HCT116 (cell line): Measurements from ENCODE around the gene BAX. TPM values are rescaled to one million over a fixed set of nuclear protein-coding genes. Genes with fewer than 3 reads are reported as not detected.

Source experiments
- ATAC-seq: fragments of 200-7000 bp; cut with Tn5 transposase; 2 replicates; pipeline ENCODE4 v1.9.1; 2020; ENCODE audit warnings: mild to moderate bottlenecking, moderate library complexity
- BruUV-seq: library from RNA; stranded (reverse); fragments of 400-500 nt; replicated peaks from 2 replicates; lab custom pipeline; 2021; lab: Mats Ljungman, UMichigan
- CTCF ChIA-PET: fragments of 300-600 bp; sonication (Branson Sonifier 250); formaldehyde crosslinking; loops from one replicate; lab custom pipeline; 2021; ENCODE audit warnings: antibody characterized with exemption; lab: Charles Lee
- POLR2A ChIA-PET: fragments of 300-600, 350-600 bp; sonication (Branson Sonifier 250); formaldehyde crosslinking; loops from one replicate; lab custom pipeline; 2021; ENCODE audit warnings: antibody characterized with exemption; lab: Charles Lee
- RAD21 ChIA-PET, 2 experiments: fragments of 300-600 bp; sonication (Branson Sonifier 250); formaldehyde crosslinking; loops; one replicate each; lab custom pipeline; 2023; ENCODE audit warnings: low total read pairs in 2 of 2; ENCODE audit not compliant: uncharacterized antibody in 2 of 2, unreplicated experiment in 2 of 2, low non-redundant PET in 1 of 2; lab: Charles Lee
- DNase-seq: peaks from one replicate; pipeline ENCODE4 v3.0.0-alpha.2; 2010; ENCODE audit warnings: low read depth, low spot score
- H2AFZ ChIP-seq: fragments of 200-600 bp; shearing (Covaris generic), sonication (generic); 2 replicates; pipeline ENCODE4 v1.6.1; 2017; ENCODE audit warnings: low read depth, mixed run types, mixed read lengths, antibody characterized with exemption, low read length; ENCODE audit not compliant: poor library complexity, severe bottlenecking
- H3K27ac ChIP-seq: 2 replicates; pipeline ENCODE4 v1.5.1; 2012; ENCODE audit warnings: low read depth, low read length
- H3K27me3 ChIP-seq: fragments of 200-600 bp; sonication (generic); 2 replicates; pipeline ENCODE4 v1.6.1; 2016; ENCODE audit warnings: mixed run types, low read length, mixed read lengths; ENCODE audit not compliant: insufficient read depth
- H3K36me3 ChIP-seq, 2 experiments: fragments of 200-500 bp in 1 of 2; fragments of 200-600 bp in 1 of 2; sonication (Bioruptor generic) in 1 of 2; sonication (generic) in 1 of 2; 2 replicates each; pipeline versions ENCODE4 v1.5.1 to v1.6.1; 2014 to 2016; ENCODE audit warnings: low read length in 2 of 2, inconsistent platforms in 1 of 2, mixed read lengths in 1 of 2, mixed run types in 1 of 2; ENCODE audit not compliant: insufficient read depth in 2 of 2, control insufficient read depth in 1 of 2
- H3K4me1 ChIP-seq, 2 experiments: fragments of 200-600 bp in 1 of 2; sonication (generic) in 1 of 2; 2 replicates each; pipeline versions ENCODE4 v1.5.1 to v1.6.1; 2012 to 2017; ENCODE audit warnings: low read length in 2 of 2, inconsistent platforms in 1 of 2, mild to moderate bottlenecking in 1 of 2, mixed read lengths in 1 of 2, mixed run types in 1 of 2, moderate library complexity in 1 of 2; ENCODE audit not compliant: insufficient read depth in 2 of 2, control insufficient read depth in 1 of 2
- H3K4me2 ChIP-seq: fragments of 200-600 bp; sonication (generic); 2 replicates; pipeline ENCODE4 v1.6.1; 2017; ENCODE audit warnings: mixed run types, low read length, mixed read lengths
- H3K4me3 ChIP-seq, 2 experiments: fragments of 200-600 bp in 1 of 2; sonication (generic) in 1 of 2; replicated peaks in 1 of 2; 2 replicates each; pipeline ENCODE4 v1.5.1; 2011 to 2016; ENCODE audit warnings: low read length in 2 of 2, control low read depth in 1 of 2, low read depth in 1 of 2, mild to moderate bottlenecking in 1 of 2, mixed read lengths in 1 of 2, mixed run types in 1 of 2
- H3K79me2 ChIP-seq: fragments of 200-600 bp; sonication (generic); 2 replicates; pipeline ENCODE4 v1.6.1; 2017; ENCODE audit warnings: mild to moderate bottlenecking, mixed run types, low read length, moderate library complexity, mixed read lengths; ENCODE audit not compliant: insufficient read depth
- H3K9ac ChIP-seq: fragments of 200-600 bp; sonication (generic); 2 replicates; pipeline ENCODE4 v1.6.1; 2016; ENCODE audit warnings: low read length, mixed read lengths
- H3K9me2 ChIP-seq: fragments of 200-600 bp; sonication (generic), shearing (Covaris generic); 2 replicates; pipeline ENCODE4 v1.6.1; 2017; ENCODE audit warnings: mixed run types, mild to moderate bottlenecking, moderate library complexity; ENCODE audit not compliant: insufficient read depth
- H3K9me3 ChIP-seq, 2 experiments: fragments of 200-500 bp in 1 of 2; fragments of 200-600 bp in 1 of 2; sonication (Bioruptor generic) in 1 of 2; sonication (generic) in 1 of 2; 2 replicates each; pipeline ENCODE4 v1.6.1; 2014 to 2017; ENCODE audit warnings: low read length in 2 of 2, mixed read lengths in 2 of 2, inconsistent platforms in 1 of 2, low read depth in 1 of 2, mild to moderate bottlenecking in 1 of 2, mixed run types in 1 of 2, moderate library complexity in 1 of 2; ENCODE audit not compliant: control insufficient read depth in 1 of 2, insufficient read depth in 1 of 2
- H4K20me1 ChIP-seq: fragments of 200-600 bp; sonication (generic), shearing (Covaris generic); 2 replicates; pipeline ENCODE4 v1.6.1; 2017; ENCODE audit warnings: mixed run types, mild to moderate bottlenecking, moderate library complexity; ENCODE audit not compliant: insufficient read depth
- CBX3 ChIP-seq: IDR thresholded peaks from 2 replicates; pipeline ENCODE4 v1.6.1; 2012; ENCODE audit warnings: low read depth
- CEBPB ChIP-seq: IDR thresholded peaks from 2 replicates; pipeline ENCODE4 v1.6.1; 2012; ENCODE audit warnings: low read depth
- CTCF ChIP-seq, 3 experiments: fragments of 200-600 bp in 1 of 3; sonication (generic) in 1 of 3; IDR thresholded peaks in 2 of 3; conservative IDR thresholded peaks in 1 of 3; 2 replicates each; pipeline ENCODE4 v1.5.1; 2012 to 2017; ENCODE audit warnings: low read depth in 2 of 3, low read length in 2 of 3, antibody characterized with exemption in 1 of 3, borderline replicate concordance in 1 of 3, control low read depth in 1 of 3, mild to moderate bottlenecking in 1 of 3, mixed read lengths in 1 of 3, mixed run types in 1 of 3, moderate library complexity in 1 of 3; ENCODE audit not compliant: insufficient read depth in 1 of 3
- ELF1 ChIP-seq: IDR thresholded peaks from 2 replicates; pipeline ENCODE4 v1.6.1; 2012; ENCODE audit warnings: low read depth, borderline replicate concordance
- EZH2 ChIP-seq: fragments of 200-600 bp; sonication (generic); IDR thresholded peaks from 2 replicates; pipeline ENCODE4 v1.6.1; 2017; ENCODE audit warnings: antibody characterized with exemption, mixed run types
- EZH2phosphoT487 ChIP-seq: fragments of 200-600 bp; IDR thresholded peaks from 2 replicates; pipeline ENCODE4 v1.6.1; 2018; ENCODE audit warnings: antibody characterized with exemption, borderline replicate concordance
- JUND ChIP-seq: IDR thresholded peaks from 2 replicates; pipeline ENCODE4 v1.6.1; 2012
- POLR2A ChIP-seq: IDR thresholded peaks from 2 replicates; pipeline ENCODE4 v1.7.0; 2011; ENCODE audit warnings: borderline replicate concordance; ENCODE audit not compliant: insufficient read depth, insufficient read length; ENCODE audit errors: extremely low read depth
- POLR2AphosphoS5 ChIP-seq: IDR thresholded peaks from 2 replicates; pipeline ENCODE4 v1.6.1; 2011; ENCODE audit warnings: mild to moderate bottlenecking, low read depth, low read length, moderate library complexity
- RAD21 ChIP-seq: IDR thresholded peaks from 2 replicates; pipeline ENCODE4 v1.6.1; 2012; ENCODE audit warnings: low read depth, mild to moderate bottlenecking
- SIN3A ChIP-seq: IDR thresholded peaks from 2 replicates; pipeline ENCODE4 v1.6.1; 2012; ENCODE audit warnings: low read depth
- SP1 ChIP-seq: IDR thresholded peaks from 2 replicates; pipeline ENCODE4 v1.6.1; 2012; ENCODE audit warnings: low read depth
- SRF ChIP-seq: IDR thresholded peaks from 2 replicates; pipeline ENCODE4 v1.6.1; 2012; ENCODE audit warnings: low read depth
- TCF7L2 ChIP-seq: IDR thresholded peaks from 2 replicates; pipeline ENCODE4 v1.7.0; 2011; ENCODE audit warnings: borderline replicate concordance, inconsistent platforms; ENCODE audit not compliant: insufficient read depth, insufficient read length; ENCODE audit errors: extremely low read depth
- ZFX ChIP-seq: fragments of 450-650 bp; IDR thresholded peaks from 2 replicates; pipeline ENCODE4 v1.6.1; 2017
- intact Hi-C: fragments of 100-400 bp; cut with micrococcal nuclease; formaldehyde crosslinking; loops from 2 replicates; pipeline ENCODE4 v1.10.0; 2022
- total RNA-seq: library from RNA; stranded (reverse); gene quantifications from one replicate; pipeline ENCODE4 v1.2.1, GENCODE V29; 2021; ENCODE audit not compliant: unreplicated experiment
- TF ChIP-seq, protein P1 (sequence below): IDR thresholded peaks from 2 replicates; pipeline ENCODE4 v1.6.1; 2012
- TF ChIP-seq, protein P2 (sequence below): IDR thresholded peaks from 2 replicates; pipeline ENCODE4 v1.6.1; 2011; ENCODE audit warnings: mild to moderate bottlenecking, low read length, moderate library complexity; ENCODE audit not compliant: insufficient replicate concordance; ENCODE audit errors: extremely low read depth
- TF ChIP-seq, protein P3 (sequence below): IDR thresholded peaks from 2 replicates; pipeline ENCODE4 v1.6.1; 2012; ENCODE audit warnings: low read depth

Gene BAX
- total RNA-seq, 1 experiment from 2014 or later = 96.4 TPM

- H3K4me1 ChIP-seq = peaks cover 5 to 15% of the 10 kb centered on the region in 2 experiments; a peak in 3 of 4 replicates
- intact Hi-C loops = no loop called here
- ChIA-PET POLR2A (interaction anchor here (1.0 kb wide), 2 partner anchors 11 to 16 kb away, joined by 3 to 5 read pairs; no protein-coding TSS in a partner anchor), RAD21 (no interaction called here), CTCF (interaction anchor here (1.1 to 1.6 kb wide), 2 partner anchors 43 to 108 kb away, joined by 3 to 5 read pairs; partner anchors contain the start of genes GYS1 and RUVBL2)
- H3K27me3 ChIP-seq = no peaks in the 10 kb centered on the region
- no peak overlapping the region for H3K27ac ChIP-seq
- ATAC-seq = no peak
- no peak overlapping the region for H3K4me2 ChIP-seq
- H2AFZ ChIP-seq = no peak overlapping the region
- TF ChIP-seq TCF7L2 (no peak), RAD21 (no peak), POLR2AphosphoS5 (no peak), POLR2A (no peak), ELF1 (no peak), CTCF (IDR thresholded peaks at IDR 0.05 in 2 of 3, conservative IDR thresholded peaks at IDR 0.05 in 1 of 3; ENCODE audit: borderline replicate concordance in 1 of 3, insufficient read depth in 1 of 3, low read depth in 2 of 3, low read length in 2 of 3) (no peak), EZH2phosphoT487 (no peak), EZH2 (no peak), CEBPB (no peak), SRF (no peak), SIN3A (no peak), ZFX (no peak), CBX3 (no peak), SP1 (no peak), JUND (no peak)
- TF ChIP-seq, protein P1, sequence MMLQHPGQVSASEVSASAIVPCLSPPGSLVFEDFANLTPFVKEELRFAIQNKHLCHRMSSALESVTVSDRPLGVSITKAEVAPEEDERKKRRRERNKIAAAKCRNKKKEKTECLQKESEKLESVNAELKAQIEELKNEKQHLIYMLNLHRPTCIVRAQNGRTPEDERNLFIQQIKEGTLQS = no peak
- TF ChIP-seq, protein P2, sequence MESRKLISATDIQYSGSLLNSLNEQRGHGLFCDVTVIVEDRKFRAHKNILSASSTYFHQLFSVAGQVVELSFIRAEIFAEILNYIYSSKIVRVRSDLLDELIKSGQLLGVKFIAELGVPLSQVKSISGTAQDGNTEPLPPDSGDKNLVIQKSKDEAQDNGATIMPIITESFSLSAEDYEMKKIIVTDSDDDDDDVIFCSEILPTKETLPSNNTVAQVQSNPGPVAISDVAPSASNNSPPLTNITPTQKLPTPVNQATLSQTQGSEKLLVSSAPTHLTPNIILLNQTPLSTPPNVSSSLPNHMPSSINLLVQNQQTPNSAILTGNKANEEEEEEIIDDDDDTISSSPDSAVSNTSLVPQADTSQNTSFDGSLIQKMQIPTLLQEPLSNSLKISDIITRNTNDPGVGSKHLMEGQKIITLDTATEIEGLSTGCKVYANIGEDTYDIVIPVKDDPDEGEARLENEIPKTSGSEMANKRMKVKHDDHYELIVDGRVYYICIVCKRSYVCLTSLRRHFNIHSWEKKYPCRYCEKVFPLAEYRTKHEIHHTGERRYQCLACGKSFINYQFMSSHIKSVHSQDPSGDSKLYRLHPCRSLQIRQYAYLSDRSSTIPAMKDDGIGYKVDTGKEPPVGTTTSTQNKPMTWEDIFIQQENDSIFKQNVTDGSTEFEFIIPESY = no peak
- TF ChIP-seq, protein P3, sequence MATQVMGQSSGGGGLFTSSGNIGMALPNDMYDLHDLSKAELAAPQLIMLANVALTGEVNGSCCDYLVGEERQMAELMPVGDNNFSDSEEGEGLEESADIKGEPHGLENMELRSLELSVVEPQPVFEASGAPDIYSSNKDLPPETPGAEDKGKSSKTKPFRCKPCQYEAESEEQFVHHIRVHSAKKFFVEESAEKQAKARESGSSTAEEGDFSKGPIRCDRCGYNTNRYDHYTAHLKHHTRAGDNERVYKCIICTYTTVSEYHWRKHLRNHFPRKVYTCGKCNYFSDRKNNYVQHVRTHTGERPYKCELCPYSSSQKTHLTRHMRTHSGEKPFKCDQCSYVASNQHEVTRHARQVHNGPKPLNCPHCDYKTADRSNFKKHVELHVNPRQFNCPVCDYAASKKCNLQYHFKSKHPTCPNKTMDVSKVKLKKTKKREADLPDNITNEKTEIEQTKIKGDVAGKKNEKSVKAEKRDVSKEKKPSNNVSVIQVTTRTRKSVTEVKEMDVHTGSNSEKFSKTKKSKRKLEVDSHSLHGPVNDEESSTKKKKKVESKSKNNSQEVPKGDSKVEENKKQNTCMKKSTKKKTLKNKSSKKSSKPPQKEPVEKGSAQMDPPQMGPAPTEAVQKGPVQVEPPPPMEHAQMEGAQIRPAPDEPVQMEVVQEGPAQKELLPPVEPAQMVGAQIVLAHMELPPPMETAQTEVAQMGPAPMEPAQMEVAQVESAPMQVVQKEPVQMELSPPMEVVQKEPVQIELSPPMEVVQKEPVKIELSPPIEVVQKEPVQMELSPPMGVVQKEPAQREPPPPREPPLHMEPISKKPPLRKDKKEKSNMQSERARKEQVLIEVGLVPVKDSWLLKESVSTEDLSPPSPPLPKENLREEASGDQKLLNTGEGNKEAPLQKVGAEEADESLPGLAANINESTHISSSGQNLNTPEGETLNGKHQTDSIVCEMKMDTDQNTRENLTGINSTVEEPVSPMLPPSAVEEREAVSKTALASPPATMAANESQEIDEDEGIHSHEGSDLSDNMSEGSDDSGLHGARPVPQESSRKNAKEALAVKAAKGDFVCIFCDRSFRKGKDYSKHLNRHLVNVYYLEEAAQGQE = no peak
- TF ChIP-seq, all 23 proteins: peak for 0
- Histone ChIP-seq H3K9me3 (no peaks in the 10 kb centered on the region), H3K9ac (no peak overlapping the region), H4K20me1 (no peaks in the 10 kb centered on the region), H3K79me2 (peaks cover 12% of the 10 kb centered on the region), H3K9me2 (no peaks in the 10 kb centered on the region), H3K36me3 (no peaks in the 10 kb centered on the region), H3K4me3 (no peak overlapping the region)
- DNase-seq = no peak
- BruUV-seq = no TSS peak
These were observed 3.7 kb upstream of the BAX start for GRCh38 chr19:48950830-48951519.
